Measurements from ENCODE around the gene GABARAP.

GRCh38 chr17:7233701-7234082, 8.6 kb downstream of the GABARAP start:
- TF ChIP-seq CTCF (IDR thresholded peaks at IDR 0.05; ENCODE audit: control extremely low read depth in 1 of 3, insufficient read depth in 1 of 3, low read depth in 1 of 3, low read length in 3 of 3) (no peak), RFX5 (IDR thresholded peaks at IDR 0.05; ENCODE audit: borderline replicate concordance, low read depth, low read length) (no peak), CHD2 (IDR thresholded peaks at IDR 0.05; ENCODE audit: low read length) (no peak), POLR2A (IDR thresholded peaks at IDR 0.05; ENCODE audit: control extremely low read depth in 1 of 2, low read depth in 2 of 2, low read length in 2 of 2) (no peak; a peak in 1 of 3 replicates), RXRA (IDR thresholded peaks at IDR 0.05; ENCODE audit: insufficient read depth, low read depth, low read length) (no peak), TCF12 (IDR thresholded peaks at IDR 0.05; ENCODE audit: low read depth, low read length) (no peak), TEAD4 (IDR thresholded peaks at IDR 0.05; ENCODE audit: low read depth, low read length) (no peak)
